Loucy (cell line): ENCODE data around the gene BET1.

ENCODE experiments used
- CTCF ChIP-seq: fragments of 200-600 bp; sonication (generic); conservative IDR thresholded peaks from 2 replicates; pipeline ENCODE4 v1.5.1; 2014; ENCODE audit warnings: mild to moderate bottlenecking, antibody characterized with exemption, low read length
- EZH2phosphoT487 ChIP-seq: fragments of 200-600 bp; IDR thresholded peaks from 2 replicates; pipeline ENCODE4 v1.6.1; 2018; ENCODE audit warnings: antibody characterized with exemption, mild to moderate bottlenecking, moderate library complexity, borderline replicate concordance

- TF ChIP-seq CTCF (no peak), EZH2phosphoT487 (no peak)
Measured at GRCh38 chr7:93945083-93945482, 59.1 kb downstream of the BET1 start.
